ENCODE results near the gene BHMT. TPM values are rescaled to one million over a fixed set of nuclear protein-coding genes. Genes with fewer than 3 reads are reported as not detected.
"Not testable (repeated sequence)": the region's sequence is repeated elsewhere in the genome, so short reads cannot be mapped to it uniquely, and the experiment has no call there.

BHMT gene
- total and polyA plus RNA-seq, 12 donors = 0.03 to 0.15 TPM; not detected in 10

GRCh38 chr5:79157305-79157704 lies 45.7 kb downstream of the BHMT start:
- 72 to 78% methylated on average over 2 of the region's 2 CpGs for WGBS, 2 donors
- intact Hi-C loops (cut with DNase I) = no loop called here
- no peak for ATAC-seq
- Histone ChIP-seq H3K4me1 (no peaks in the 10 kb centered on the region), H3K27me3 (no peaks in the 10 kb centered on the region), H3K9me3 (no peaks in the 10 kb centered on the region), H3K4me3 (no peak overlapping the region), H3K27ac (no peak overlapping the region), H3K36me3 (no peaks in the 10 kb centered on the region)
- DNase-seq = no peak
- TF ChIP-seq, protein P1, sequence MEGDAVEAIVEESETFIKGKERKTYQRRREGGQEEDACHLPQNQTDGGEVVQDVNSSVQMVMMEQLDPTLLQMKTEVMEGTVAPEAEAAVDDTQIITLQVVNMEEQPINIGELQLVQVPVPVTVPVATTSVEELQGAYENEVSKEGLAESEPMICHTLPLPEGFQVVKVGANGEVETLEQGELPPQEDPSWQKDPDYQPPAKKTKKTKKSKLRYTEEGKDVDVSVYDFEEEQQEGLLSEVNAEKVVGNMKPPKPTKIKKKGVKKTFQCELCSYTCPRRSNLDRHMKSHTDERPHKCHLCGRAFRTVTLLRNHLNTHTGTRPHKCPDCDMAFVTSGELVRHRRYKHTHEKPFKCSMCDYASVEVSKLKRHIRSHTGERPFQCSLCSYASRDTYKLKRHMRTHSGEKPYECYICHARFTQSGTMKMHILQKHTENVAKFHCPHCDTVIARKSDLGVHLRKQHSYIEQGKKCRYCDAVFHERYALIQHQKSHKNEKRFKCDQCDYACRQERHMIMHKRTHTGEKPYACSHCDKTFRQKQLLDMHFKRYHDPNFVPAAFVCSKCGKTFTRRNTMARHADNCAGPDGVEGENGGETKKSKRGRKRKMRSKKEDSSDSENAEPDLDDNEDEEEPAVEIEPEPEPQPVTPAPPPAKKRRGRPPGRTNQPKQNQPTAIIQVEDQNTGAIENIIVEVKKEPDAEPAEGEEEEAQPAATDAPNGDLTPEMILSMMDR (IDR thresholded peaks at IDR 0.05) = no peak

DNA sequence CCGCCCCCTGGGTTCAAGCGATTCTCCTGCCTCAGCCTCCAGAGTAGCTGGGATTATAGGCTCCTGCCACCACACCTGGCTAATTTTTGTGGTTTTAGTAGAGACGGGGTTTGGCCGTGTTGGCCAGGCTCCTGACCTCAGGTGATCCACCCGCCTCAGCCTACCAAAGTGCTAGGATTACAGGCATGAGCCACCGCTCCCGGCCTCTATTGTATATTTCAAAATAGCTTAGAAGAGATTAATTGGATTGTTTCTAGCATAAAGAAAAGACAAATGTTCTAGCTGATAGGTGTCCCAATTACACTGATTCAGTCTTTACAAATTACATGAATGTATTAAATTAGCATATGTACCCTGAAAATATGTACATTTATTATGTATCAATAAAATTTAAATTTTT lies 50.0 kb downstream of the BHMT start:
- H3K4me1 ChIP-seq; H3K27me3 ChIP-seq; H3K9me3 ChIP-seq; H3K4me3 ChIP-seq; ATAC-seq; H3K36me3 ChIP-seq; intact Hi-C loops (cut with DNase I); DNase-seq; H3K27ac ChIP-seq: not testable (repeated sequence)
- WGBS, 2 donors = 96 to 97% methylated on average over 7 of the region's 7 CpGs

DNA sequence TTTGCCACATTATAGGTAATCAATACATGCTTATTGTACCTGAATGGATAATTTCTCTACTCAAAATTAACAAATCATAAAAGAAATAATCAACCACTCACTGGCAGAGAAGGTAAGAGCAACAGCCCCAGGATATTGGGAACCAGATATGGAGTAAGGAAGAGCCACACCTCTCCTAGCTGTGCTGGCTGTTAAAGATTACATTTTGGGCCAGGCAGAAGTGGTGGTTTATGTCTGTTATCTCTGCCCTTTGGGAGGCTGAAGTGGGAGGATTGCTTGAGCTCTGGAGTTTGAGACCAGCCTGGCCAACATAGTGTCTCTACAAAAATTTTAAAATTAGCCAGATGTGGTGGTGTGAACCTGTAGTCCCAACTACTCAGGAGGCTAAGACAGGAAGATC lies 56.4 kb downstream of the BHMT start:
- H3K27me3 ChIP-seq = no peaks in the 10 kb centered on the region
- no peaks in the 10 kb centered on the region for H3K36me3 ChIP-seq
- H3K27ac ChIP-seq = no peak overlapping the region
- H3K4me3 ChIP-seq = no peak overlapping the region
- H3K9me3 ChIP-seq = no peaks in the 10 kb centered on the region
- intact Hi-C loops (cut with DNase I) = no loop called here
- ATAC-seq (no peak), DNase-seq (no peak)
- no peaks in the 10 kb centered on the region for H3K4me1 ChIP-seq
- TF ChIP-seq, protein P1 (IDR thresholded peaks at IDR 0.05) = no peak

DNA sequence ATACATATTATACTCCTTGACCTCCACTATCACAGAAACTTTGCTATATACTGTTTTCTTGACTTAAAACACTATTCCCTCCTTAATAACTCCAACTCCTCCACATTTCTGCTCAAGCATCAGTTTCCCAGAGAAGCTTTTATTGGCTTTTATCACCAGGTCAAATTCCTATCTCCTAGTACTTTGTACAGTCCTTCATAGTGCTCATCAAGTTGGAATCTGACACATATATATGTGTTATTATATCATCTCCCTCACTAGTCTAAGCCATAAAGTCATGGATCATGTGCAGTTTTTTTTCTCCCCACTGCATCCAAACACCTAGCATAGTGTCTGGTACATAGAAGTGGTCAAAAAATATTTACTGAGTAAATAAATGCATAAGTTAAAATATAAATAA lies 59.1 kb downstream of the BHMT start:
- Histone ChIP-seq H3K4me3 (no peak overlapping the region), H3K36me3 (no peaks in the 10 kb centered on the region), H3K4me1 (no peaks in the 10 kb centered on the region), H3K27me3 (no peaks in the 10 kb centered on the region), H3K27ac (no peak overlapping the region), H3K9me3 (no peaks in the 10 kb centered on the region)
- intact Hi-C loops (cut with DNase I) = no loop called here
- TF ChIP-seq, protein P1 (IDR thresholded peaks at IDR 0.05) = no peak
- ATAC-seq = no peak
- DNase-seq = no peak

DNA sequence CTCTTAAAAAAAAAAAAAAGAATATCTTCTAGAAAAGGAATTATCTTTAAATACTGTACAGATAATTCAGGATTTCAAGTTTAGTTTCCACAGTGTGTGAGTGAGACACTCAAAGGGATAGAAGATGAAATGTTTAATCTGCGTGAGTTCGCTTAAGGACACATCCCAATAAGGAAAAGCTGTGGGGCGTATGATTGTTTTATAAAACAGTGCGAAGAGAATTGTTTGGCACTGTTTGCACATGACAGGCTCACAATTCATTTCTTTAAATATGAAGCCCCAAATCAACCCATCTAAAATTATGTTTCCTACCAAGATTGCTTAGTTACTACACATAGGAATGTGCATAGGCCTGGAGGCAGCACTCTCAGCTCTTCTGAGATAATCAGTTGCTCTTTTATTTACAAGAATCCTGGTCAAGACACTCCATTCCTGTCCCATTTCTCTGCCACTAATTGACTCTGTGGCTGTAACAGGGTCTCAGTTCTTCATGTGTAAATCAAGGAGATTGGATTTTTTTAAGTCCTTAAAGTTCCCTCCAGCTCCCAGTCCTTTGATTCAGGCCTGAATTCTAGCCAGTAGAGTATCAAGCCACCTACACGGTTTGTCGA lies 60.1 kb downstream of the BHMT start:
- Histone ChIP-seq H3K27ac (no peak overlapping the region), H3K4me3 (no peak overlapping the region), H3K9me3 (no peaks in the 10 kb centered on the region), H3K36me3 (no peaks in the 10 kb centered on the region), H3K4me1 (no peaks in the 10 kb centered on the region), H3K27me3 (no peaks in the 10 kb centered on the region)
- WGBS, 2 donors = 85 to 87% methylated on average over 6 of the region's 6 CpGs
- ATAC-seq = no peak
- intact Hi-C loops (cut with DNase I) = no loop called here
- DNase-seq = no peak
- TF ChIP-seq, protein P1 (IDR thresholded peaks at IDR 0.05) = no peak
